ENCODE measurements around the gene KLHL1.
"Not testable (repeated sequence)": the region's sequence is repeated elsewhere in the genome, so short reads cannot be mapped to it uniquely, and the experiment has no call there.

KLHL1 gene, protein sequence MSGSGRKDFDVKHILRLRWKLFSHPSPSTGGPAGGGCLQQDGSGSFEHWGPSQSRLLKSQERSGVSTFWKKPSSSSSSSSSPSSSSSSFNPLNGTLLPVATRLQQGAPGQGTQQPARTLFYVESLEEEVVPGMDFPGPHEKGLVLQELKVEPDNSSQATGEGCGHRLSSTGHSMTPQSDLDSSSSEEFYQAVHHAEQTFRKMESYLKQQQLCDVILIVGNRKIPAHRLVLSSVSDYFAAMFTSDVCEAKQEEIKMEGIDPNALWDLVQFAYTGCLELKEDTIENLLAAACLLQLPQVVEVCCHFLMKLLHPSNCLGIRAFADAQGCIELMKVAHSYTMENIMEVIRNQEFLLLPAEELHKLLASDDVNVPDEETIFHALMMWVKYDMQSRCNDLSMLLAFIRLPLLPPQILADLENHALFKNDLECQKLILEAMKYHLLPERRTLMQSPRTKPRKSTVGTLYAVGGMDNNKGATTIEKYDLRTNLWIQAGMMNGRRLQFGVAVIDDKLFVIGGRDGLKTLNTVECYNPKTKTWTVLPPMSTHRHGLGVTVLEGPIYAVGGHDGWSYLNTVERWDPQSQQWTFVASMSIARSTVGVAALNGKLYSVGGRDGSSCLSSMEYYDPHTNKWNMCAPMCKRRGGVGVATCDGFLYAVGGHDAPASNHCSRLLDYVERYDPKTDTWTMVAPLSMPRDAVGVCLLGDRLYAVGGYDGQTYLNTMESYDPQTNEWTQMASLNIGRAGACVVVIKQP

DNA sequence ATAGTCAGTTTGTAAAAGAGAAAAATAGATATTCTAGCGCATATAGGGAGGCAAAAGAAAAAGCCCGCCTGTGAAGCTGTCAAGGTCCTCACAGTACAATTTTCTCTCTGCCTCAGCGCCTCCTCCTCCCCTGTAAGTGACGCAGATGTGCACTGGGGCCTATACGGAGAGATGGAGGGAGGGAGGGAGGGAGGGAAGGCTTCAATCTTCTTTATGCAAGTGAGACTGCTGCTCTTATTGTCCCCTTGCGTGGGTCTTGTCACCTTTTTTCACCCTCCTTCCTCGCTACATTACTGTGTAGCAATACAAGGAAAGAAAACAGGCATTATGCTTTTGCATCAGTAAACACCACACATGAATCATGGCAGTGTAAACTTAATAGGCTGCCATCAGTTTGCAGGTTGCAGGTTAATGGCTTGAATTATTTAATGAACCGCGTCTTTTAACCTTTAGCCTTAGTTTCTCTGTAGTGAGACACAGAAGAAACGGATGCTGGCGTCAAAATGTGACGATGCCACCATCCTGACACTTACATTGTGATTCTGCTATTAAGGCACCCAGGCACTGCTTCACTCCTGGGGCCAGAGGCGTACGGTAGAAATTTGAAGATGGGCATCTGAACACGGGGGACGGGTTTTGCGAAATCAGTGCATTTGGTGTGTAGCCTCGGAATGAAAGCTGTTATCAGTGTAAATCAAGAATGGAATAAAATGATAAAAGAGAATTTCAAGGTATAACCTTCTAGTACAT is at the start of gene KLHL1:
Gene KLHL1, minus strand, starts transcription at position 97 of the 750 bp plus-strand sequence. CDS start 753 bp downstream, outside the sequence.
- no peak for DNase-seq (ENCODE audit: low spot score)

DNA sequence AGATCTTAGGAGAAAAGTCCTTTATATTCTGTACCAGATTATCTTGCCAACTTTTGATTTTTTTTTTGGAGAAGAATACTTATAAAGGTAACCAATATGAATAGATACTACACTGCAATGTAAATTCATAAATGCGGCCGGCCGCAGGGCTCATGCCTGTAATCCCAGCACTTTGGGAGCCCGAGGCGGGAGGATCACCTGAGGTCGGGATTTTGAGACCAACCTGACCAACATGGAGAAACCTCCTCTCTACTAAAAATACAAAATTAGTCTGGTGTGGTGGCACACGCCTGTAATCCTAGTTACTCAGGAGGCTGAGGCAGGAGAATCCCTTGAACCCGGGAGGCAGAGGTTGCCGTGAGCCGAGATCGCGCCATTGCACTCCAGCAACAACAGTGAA is 34.4 kb upstream of the KLHL1 start:
- DNase-seq (ENCODE audit: low spot score): not testable (repeated sequence)

DNA sequence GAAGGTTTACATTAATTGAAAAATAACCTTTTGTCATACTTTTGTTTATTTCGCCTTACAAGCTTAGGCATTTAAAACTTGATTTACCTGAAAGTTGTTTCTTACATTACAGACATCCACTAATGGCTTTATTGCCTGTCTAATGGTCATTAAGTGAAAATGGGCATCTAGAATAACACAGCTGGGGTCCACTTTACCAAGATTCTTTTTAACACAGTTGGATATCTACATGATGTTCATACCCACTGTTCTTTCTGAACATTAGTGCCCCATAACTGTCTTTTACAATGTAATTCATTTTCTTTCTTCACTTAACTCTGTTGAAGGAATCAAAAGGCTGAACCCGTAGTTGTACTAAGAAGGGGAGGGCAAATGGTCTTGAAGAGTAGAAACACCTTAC is 19.8 kb upstream of the KLHL1 start:
- DNase-seq (ENCODE audit: low spot score): no peak

DNA sequence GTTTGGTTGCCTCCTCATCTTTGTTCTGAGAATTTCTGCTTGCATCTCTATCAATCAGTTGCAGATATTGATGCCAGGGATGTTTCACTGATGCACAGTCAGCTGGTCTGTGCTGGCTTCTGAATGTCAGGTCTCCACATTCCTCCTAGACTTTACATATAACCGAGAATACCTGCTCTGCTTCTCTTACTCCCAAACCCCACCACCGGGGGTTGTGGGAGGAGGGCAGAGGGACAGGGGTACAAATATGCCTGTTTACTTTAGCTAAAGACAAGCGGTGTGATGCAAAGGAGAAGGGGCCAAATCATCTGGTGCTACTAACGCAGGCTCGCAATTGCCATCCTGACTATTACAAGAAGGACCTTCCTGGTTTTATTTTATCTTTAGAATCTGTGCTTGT is 17.4 kb upstream of the KLHL1 start:
- no peak for DNase-seq (ENCODE audit: low spot score)

DNA sequence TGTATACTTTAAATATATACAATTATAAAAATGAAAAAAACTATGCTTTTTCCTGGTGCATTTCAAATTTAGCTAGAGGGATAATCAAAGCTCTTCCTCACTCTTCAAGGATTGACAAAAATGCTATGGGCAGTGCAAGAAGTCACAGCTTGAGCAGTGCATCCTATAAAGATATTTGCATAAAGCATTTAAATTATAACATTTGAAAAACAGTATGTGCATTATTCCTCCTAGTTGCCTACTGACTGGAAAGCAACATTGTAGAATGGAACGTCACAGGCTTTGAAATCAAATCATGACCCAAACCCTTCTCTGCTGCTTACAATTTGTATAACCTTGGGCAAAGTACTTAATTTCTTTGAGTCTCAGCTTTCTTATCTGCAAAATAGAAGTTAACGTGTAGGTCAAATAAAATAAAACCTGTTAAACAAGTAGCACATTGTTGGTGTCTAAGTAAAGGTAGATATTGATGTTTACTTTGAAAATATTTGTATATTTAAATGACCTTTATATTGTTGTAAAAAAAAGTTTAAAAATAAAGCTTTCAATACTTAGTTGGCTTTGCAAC is 9.2 kb upstream of the KLHL1 start:
- DNase-seq (ENCODE audit: low spot score): no peak

DNA sequence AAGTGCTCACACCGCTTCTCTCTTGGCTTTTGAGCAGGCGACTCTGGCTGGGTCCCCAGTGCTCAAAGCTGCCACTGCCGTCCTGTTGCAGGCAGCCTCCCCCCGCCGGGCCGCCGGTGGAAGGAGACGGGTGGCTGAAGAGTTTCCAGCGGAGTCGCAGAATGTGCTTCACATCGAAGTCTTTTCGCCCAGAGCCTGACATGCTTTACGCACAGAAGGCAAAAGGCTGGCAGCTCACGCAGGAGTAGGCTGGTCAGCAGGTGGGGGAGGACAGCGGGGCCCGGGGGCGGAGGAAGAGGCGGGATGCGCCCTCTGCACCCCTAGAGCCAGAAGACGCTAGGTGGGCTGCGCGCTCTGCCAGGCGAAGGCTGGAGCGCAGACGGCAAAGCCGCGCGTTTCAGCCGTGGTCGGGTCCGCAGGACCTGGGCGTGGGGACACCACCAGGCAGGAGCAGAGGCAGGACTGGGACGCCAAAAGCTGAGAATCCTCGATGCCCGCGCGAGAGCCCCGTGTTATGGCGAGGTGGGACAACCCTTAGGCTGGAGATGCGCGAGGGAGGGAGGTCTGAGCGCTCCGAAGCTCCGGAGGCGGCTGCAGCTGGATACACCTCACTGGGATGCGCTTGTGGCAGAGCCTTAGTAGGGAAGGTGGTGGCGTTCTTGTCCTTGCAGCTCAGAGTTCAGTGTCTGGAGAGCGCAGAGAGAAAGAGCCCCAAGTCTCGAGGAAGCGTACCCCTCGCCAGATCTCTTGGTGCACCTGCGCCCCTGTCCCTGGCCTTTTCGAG is 562 bp downstream of the KLHL1 start, which contains the start of gene ATXN8OS:
Gene ATXN8OS, plus strand, starts transcription at position 329 of the 784 bp plus-strand sequence.
- no peak for DNase-seq (ENCODE audit: low spot score)

DNA sequence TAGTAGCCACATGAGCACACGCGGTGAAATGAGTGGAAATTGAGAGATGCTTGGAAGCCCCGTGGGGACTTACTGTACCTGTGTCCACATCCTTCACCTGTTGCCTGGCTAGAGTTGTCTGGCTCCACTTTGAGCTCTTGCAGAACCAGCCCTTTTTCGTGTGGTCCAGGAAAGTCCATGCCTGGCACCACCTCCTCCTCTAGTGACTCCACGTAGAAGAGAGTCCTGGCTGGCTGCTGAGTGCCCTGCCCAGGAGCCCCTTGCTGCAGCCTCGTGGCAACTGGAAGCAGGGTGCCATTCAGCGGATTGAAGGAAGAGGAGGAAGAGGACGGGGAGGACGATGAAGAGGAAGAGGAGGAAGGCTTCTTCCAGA is 1.1 kb downstream of the KLHL1 start:
- DNase-seq (ENCODE audit: low spot score): no peak

DNA sequence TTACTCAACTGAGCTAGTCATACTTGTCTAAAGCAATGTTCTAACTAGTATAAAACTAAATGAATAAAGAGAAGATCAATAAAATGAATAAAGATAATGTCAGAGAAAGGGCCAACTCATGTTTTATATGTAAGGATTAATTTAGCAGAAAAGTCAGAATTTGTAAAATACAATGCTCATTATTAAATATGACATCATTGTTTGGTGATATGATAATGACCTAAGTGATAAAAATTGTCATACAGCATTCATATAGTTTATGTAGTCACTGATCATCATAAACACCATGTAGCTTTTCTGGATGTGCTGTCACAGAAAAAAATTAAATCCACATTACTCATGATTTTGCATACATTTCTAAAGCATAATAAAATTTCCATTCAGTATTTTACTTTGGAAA is 3.8 kb downstream of the KLHL1 start:
- no peak for DNase-seq (ENCODE audit: low spot score)

DNA sequence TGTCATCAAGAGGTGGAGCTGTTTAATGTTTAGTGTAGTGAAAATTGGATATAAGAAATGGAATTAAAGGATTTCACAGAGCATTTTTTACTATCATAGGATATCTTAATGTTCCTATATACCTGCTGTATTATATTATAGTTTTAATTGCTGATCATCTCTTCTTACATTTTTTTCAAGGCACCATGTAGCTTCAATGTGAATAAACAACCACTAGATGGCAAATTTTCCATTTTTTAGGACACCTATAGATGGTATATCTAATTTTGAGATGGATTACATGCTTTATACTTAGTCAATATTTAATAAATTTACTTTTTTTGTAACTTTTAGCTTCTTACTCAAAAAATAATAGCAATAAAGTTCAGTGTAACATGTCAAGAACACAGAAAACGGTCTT is 9.6 kb downstream of the KLHL1 start:
- DNase-seq (ENCODE audit: low spot score): no peak

DNA sequence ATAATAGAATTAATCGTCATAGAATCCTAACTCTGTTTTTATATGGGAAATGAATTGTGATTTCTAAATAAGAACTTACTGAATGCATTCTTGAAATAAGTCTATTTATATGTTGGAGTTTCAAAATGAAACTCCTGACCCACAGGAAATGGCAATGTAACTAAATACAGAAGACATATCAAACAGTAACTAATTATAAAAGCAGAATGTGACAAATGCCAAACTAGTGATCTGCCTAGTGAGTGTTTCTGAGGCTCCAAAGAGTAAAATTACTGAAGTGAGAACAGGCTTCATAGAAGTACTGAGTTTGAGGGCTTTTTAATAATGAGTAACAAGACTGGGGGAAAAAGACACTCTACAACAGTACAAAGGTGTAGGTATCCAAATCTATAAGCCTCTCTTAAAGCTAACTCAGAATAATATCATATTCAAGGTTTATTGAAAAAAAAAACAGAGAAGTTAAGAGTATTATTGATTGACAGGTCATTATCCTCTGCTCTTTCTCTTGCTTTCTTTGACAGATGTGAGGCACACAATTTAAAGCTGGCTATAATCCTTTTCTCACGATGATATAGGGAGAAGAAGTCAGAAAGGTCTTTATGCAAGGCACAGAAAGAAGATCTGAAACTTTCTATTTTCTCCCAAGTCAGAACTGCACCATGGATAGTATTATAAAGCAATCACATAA is 18.1 kb downstream of the KLHL1 start:
- DNase-seq (ENCODE audit: low spot score): no peak

DNA sequence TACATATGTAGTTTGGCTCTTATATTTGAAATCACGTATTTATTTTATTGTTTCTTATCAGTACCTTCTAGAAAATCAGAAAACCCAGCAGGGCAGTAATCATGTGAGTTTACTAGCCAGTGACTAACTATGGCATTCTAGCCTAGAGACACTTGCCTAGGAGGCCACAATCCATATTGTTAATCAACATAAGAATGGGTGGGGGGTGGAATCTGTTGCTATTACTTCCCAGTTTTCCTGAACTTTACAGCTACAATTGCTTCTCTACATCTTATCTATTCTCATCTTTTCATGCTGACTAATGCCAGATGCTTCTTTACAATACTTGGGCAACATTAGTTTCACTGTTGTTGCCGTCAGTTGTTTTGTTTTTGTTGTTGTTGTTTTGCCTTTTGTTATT is 19.3 kb downstream of the KLHL1 start:
- no peak for DNase-seq (ENCODE audit: low spot score)

DNA sequence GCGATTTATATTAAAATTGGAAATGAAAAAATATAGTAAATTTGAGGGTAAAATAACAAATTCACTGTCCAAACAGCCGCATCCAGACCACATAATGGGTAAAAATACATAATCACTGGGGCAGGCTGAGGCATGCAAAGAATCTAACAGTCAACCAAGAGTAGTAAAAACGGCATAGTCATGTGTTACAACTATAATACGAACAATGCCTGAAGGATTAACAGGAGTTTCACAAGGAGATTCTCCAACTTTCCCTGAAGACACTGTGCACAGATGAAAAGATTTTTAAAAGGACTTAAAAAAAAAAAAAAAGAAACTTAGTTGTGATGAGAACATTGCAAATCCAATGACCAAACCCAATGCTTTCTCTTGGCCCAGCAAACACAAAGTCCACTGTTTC is 21.0 kb downstream of the KLHL1 start:
- DNase-seq (ENCODE audit: low spot score): no peak

DNA sequence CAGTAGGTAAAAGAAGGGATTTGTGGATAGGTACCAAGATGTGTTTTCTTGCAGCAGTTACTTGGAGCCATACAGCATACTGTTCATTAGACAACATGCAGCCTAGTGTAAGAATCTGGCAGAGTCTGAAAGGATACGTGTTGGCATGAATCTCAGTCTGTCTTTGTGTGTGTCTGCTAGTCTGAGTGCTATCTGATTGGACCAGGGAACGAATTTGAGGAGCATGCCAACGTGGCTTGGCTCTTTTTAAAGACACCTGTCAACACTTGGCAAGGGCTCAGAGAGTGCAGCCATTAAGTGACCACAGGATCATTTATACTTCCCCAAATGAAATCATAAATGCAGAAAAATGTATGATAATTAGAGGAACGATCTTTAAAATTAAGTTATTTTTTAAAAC is 28.2 kb downstream of the KLHL1 start:
- no peak for DNase-seq (ENCODE audit: low spot score)

DNA sequence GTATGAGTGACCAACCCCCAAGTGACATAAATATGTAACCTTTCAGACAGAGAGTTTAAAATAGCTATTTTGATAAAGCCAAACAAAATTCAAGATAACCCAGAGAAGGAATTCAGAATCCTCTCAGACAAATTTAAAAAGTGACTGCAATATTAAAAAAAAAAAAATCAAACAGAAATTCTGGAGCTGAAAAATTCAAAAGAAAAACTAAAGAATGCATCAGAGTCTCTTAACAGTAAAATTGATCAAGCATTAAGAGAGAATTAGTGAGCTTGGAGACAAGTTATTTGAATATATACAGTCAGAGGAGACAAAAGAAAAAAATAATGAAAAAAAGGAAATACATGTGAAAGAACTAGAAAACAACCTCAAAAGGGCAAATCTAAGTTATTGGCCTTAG is 53.7 kb downstream of the KLHL1 start:
- no peak for DNase-seq (ENCODE audit: low spot score)

DNA sequence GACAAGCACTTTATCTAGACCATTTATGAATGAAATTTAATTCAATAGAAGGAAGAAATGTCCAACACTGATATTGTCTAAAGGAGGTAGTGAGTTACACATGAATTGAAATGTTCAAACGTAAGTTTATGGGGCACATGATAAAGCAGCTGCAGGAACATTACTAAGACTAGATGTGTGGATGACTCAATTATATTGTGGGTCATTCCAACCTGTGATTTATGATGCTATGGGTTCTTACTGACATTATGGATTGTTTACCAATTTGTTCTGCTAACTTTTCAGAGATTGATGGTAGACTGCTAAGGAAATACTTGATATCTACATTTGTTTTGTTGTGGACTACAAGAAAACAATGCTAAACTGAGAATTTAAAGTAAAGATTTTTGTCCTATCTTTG is 56.7 kb downstream of the KLHL1 start:
- no peak for DNase-seq (ENCODE audit: low spot score)

DNA sequence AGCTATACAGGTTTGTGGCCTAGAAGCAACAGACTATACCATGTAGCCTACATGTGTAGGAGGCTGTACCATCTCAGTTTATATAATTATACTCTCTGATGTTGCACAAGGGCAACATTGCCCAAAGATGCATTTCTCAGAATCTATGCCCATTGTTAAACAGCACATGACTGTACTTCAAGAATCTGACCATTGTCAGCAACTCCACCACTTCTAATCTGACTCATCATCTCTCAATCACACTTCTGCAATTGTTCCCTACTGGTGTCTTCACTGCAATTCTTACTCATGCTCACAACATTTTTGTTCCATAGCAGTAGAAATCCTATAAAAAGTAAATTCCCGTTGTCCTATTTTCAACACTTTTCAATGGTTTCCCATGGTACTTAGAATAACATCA is 64.6 kb downstream of the KLHL1 start:
- no peak for DNase-seq (ENCODE audit: low spot score)

DNA sequence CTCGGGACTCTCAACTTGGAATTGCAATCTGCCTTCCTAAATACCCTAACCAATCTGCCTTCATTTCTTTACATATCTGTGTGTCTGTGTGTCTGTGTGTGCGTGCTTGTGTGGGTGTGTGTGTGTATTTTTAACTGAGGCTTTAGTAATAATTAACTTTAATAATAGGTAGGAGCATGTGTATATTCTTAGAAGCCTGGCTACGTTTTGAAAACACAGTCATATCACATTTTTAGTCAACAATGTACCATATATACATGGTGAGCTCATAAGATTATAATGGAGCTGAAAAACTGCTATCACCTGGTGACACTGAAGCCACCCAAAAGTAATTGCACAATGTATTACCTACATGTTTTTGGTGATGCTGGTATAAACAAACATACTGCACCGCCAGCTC is 66.1 kb downstream of the KLHL1 start:
- DNase-seq (ENCODE audit: low spot score): no peak

DNA sequence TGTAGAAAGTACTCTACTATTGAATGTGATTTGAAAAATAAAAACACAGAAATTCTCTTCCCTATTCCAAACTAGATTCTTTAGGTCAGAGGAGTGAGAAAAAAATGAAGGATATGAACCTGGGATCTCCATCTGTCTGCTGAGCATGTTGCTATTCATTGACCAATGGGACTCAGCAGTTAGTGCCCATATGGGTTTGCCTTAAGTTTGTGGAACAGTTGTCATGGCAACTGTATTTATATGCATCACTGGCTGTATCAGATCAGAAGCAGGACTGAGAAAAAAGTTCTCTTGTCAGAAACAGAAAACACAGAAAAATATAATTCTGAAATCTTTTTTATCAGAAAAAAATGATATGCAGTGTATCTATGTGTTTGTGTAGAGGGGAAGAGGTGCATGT is 74.0 kb downstream of the KLHL1 start:
- no peak for DNase-seq (ENCODE audit: low spot score)

DNA sequence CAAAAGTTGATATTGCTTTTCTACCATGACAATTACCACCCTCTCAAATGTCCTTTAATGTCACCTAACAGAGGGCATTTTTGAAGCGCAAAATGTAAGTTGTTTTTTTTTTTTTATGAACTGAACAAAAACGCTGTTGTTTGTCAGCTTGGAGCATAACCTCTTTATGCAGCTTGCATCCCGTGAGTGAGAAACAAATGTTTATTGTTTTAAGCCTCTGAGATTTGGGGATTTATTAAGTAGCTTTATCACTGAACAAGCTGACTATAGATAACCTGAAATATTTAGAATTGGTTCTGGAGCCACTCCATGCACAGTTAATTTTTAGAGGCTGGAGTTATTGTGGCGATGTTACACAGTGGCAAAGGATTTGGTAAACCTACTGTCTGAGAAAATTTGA is 80.7 kb downstream of the KLHL1 start:
- no peak for DNase-seq (ENCODE audit: low spot score)

DNA sequence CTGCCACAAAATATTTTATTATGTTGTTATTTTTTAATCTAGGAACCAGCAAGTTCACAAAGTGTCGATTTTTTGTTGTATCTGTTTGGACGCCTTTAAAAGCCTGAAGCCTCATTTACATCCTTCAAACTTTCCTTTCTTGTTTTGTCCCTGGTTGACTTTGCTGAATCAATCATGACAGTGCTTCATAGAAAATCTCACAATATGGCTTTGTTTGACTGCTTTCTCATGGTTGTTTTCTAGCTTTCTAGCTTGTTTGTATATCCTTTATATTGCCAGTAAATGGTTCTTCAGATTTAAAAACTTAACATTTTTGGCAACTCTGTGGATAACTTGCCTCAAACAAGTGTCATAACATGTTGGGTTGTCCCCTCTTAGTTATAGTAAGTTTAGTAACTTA is 84.7 kb downstream of the KLHL1 start:
- DNase-seq (ENCODE audit: low spot score): no peak

DNA sequence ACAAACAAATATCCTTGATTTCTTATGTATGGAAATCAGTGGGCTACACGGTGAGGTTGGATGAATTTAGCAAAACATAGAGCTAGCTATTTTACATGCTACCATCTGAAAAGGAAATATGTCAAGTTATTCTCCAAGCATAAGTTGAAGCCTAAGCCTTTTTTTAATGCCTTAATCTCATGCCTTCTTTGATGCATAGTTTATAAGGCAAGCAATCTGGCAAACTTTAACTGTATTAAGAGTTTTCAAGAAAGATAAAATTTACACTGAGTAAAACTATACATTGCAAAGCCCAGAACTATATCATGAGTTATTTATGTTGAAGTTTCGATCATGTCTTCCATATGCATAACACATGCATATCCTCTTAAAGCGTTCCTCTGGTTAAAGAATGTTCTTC is 85.6 kb downstream of the KLHL1 start:
- DNase-seq (ENCODE audit: low spot score): no peak

All from HuH-7.5 (cell line).